VCaP (cell line): ENCODE results near the gene TM6SF1.

Experiments
- H3K27ac ChIP-seq: fragments of 450-650 bp; 2 replicates; pipeline ENCODE4 v1.5.1; 2017
- TF ChIP-seq, protein P1 (sequence below): fragments of 450-650 bp; conservative IDR thresholded peaks from 2 replicates; pipeline ENCODE4 v1.5.1; 2017; ENCODE audit warnings: mild to moderate bottlenecking, moderate library complexity

TM6SF1 gene

DNA sequence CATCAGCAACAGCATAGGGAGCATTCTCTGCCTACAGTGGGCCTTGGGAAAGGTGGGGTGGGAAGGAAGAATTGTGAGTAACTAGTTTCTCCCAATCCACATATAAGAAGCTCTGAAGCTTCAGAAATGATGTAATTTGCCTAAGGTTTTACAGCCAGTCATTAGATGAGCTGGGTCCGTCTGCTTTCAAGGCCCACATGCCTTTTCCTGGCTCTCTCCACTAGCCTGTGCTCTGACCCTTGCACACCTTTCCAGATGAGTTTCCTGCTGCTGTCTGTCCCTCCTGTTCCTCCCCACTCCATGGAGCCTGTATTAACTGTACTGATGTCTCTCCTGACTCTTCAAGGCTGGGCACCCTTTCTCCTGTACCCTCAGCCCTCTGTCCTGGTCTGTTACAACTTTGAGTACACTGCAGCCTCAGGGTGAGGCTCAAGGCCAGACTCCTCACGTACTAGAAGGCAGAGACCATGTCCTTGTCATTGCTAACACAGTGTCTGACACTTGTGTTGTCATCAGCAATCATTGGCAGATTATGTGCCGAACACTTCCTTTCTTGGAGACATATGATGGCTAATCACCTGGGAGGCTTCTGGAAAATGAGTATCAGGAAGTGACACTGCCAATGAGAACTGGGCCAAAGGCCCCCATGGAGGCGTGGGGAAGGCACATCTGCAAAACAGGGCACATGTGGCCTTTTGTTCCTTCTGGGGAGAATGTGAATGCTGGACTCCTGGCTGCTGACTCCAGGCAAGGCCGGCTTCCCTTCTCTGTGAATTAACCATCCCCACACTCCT lies 6.6 kb downstream of the TM6SF1 start:
- TF ChIP-seq, protein P1, sequence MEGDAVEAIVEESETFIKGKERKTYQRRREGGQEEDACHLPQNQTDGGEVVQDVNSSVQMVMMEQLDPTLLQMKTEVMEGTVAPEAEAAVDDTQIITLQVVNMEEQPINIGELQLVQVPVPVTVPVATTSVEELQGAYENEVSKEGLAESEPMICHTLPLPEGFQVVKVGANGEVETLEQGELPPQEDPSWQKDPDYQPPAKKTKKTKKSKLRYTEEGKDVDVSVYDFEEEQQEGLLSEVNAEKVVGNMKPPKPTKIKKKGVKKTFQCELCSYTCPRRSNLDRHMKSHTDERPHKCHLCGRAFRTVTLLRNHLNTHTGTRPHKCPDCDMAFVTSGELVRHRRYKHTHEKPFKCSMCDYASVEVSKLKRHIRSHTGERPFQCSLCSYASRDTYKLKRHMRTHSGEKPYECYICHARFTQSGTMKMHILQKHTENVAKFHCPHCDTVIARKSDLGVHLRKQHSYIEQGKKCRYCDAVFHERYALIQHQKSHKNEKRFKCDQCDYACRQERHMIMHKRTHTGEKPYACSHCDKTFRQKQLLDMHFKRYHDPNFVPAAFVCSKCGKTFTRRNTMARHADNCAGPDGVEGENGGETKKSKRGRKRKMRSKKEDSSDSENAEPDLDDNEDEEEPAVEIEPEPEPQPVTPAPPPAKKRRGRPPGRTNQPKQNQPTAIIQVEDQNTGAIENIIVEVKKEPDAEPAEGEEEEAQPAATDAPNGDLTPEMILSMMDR, result no peak
- H3K27ac ChIP-seq, result no peak overlapping the region

DNA sequence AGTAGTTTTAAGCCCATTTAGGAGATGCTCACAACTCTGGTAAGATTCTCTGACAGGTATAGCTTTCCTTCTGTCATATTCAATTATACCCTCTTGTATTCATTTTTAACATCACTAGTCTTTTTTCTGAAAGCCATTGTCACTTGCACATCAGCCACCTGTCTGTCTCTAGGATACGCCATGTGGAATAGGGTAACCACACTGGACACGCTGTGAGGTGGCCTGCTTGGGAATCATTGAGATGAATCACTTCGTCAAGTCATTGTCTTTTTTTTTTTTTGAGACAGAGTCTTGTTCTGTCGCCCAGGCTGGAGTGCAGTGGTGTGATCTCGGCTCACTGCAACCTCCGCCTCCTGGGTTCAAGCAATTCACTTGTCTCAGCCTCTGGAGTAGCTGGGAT lies 7.4 kb downstream of the TM6SF1 start:
- TF ChIP-seq, protein P1, result no peak
- no peak overlapping the region for H3K27ac ChIP-seq

DNA sequence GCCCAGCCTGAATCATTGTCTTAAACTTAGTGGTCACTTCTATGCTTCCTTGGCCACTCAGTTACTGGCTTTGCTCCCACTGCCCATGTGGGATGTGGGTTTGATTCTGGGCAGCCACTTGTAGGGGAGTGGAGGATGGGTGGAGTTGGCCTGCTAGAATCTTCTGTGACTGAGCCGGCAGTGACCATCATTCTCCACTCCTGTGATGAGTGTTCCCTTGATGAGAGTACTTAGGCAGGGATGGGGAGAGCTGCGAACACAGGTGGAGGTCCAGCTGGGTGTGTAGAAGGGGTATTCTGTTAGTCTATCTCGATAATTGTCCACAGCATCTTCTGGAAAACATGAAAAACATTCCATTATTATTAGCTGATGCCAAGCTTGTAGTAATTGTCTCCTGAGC lies 8.0 kb downstream of the TM6SF1 start:
- TF ChIP-seq, protein P1, result no peak
- H3K27ac ChIP-seq, result no peak overlapping the region

DNA sequence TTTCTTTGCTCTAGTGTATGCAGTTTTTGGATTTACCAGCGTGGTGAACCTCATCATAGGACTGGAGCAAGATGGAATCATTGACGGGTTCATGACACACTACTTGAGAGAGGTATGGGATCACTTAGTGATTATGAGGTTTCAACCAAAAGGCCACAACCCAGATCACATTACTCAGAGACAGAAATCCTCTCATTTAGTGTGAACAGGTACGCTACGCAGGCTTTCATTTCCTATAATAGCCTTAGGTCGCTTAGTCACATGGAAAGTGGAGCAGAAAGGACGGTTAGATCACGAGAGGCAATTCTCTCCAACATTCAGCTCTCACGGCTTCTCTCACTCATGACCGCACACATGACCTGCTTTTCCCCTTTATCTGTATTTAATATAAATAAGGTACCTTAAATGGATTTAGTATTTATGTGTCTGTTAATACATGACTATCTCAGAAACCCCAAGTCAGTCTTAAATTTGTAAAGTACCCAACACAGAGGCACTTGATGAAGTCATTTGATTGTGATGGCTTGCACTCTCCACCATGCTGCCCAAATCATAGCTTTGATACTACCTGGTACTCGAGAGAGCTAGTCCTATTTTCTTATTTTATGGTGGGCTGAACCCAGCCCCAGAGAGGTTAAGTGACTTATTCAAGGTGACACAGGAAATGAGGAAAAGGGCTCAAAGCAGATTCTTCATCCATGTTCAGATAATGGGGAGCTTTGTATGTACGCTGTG lies 8.6 kb downstream of the TM6SF1 start:
- TF ChIP-seq, protein P1, result no peak
- H3K27ac ChIP-seq, result no peak overlapping the region

DNA sequence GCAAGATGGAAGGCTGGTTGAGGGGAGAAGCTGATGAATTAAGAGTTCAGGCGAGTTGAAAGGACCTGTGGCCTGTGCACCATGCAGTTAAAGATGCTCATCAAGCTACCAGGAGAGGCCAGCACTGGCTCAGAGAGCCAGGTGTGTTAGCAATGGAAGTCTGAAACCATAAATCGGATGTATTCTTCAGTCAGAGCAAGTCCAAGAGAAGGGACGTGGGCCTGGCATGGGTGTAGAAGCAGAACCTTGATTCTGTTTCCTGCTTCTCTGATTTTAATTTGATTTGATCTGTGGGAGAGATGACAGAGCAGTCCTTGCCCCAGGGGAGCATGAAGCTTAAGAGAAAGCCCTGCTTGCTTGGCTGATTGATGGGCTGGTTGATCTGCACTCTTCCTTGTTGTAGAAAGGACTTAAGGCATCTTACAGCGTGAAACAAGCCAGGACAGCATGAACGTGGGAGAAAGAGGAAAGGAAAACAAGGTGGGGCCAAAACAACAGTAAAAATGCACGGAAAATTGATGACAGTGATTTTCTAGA lies 10.9 kb downstream of the TM6SF1 start:
- no peak overlapping the region for H3K27ac ChIP-seq
- TF ChIP-seq, protein P1, result no peak

DNA sequence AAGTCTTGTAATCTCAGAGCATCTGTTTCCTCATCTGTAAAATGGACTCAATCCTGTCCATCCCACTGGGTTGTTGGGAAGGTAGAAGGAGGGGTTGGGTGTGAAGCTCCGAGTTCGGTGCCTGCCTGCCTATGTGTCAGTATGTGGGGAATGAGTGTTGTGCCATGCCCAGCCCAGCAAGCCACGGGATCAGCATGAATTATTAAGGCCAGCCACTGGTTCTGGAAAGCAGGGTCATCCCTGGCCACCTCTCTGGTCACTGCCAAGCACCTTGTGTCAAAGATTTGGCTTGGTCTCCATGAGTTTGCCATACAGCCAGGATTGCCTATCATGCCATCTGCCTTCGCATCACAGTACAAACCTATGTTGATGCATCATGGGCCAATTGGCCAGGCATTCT lies 11.5 kb downstream of the TM6SF1 start:
- TF ChIP-seq, protein P1, result no peak
- no peak overlapping the region for H3K27ac ChIP-seq

DNA sequence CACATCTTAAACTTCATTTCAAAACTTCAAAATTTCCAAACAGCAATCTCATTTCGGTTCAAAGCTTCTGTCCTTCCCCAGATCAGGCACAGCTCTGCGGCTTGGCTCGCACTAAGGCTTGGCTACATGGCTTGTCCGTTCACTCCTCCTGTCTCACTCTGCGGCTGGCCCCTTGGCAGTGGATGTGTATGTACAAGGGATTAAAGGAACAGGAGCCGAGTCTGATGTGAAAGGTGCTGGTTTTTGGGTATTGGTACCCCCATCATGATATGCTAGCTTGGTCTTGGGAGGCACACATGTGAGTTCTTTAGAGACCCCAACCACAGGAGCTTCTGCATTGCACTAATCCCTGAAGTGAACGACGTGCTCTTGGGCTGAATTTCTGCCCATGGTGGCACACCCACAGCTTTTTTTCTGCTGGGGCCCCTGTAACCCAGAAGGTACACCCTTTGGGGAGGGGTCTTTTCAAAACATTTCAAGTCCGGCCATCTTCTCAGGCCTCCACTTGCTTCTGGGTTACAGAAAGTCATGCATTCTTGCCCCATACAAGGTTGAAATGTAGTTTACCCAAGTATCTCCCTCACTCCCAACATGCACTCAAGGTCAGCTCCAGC lies 12.6 kb downstream of the TM6SF1 start:
- TF ChIP-seq, protein P1, result no peak
- H3K27ac ChIP-seq, result no peak overlapping the region
